Osteoblast (primary cell): Measurements from ENCODE around the gene GPR137C. TPM values are rescaled to one million over a fixed set of nuclear protein-coding genes. Genes with fewer than 3 reads are reported as not detected.
A peak's percentile ranks its signal among the peaks of the same experiment; 100 is the strongest.

Experiments
- DNase-seq: peaks from one replicate; pipeline ENCODE4 v3.0.0; 2011; ENCODE audit warnings: low spot score, mixed read lengths; ENCODE audit not compliant: insufficient read length; ENCODE audit errors: missing footprints
- H2AFZ ChIP-seq: 2 replicates; pipeline ENCODE4 v1.6.0; 2011; ENCODE audit warnings: mild to moderate bottlenecking, low read length
- H3K27ac ChIP-seq: 2 replicates; pipeline ENCODE4 v1.5.1; 2011; ENCODE audit warnings: mild to moderate bottlenecking, low read depth, low read length, moderate library complexity
- H3K27me3 ChIP-seq: 2 replicates; pipeline ENCODE4 v1.6.0; 2012; ENCODE audit warnings: mild to moderate bottlenecking, control low read depth, inconsistent platforms, low read length, moderate library complexity; ENCODE audit not compliant: insufficient read depth
- H3K36me3 ChIP-seq: 2 replicates; pipeline ENCODE4 v1.5.1; 2011; ENCODE audit warnings: mild to moderate bottlenecking, low read length, control low read depth, moderate library complexity; ENCODE audit not compliant: insufficient read depth
- H3K4me1 ChIP-seq: 2 replicates; pipeline ENCODE4 v1.5.1; 2011; ENCODE audit warnings: mild to moderate bottlenecking, low read length, control low read depth, moderate library complexity; ENCODE audit not compliant: insufficient read depth
- H3K4me2 ChIP-seq: 2 replicates; pipeline ENCODE4 v1.6.0; 2011; ENCODE audit warnings: mild to moderate bottlenecking, low read length; ENCODE audit not compliant: insufficient read depth
- H3K4me3 ChIP-seq: fragments of 200-600 bp; sonication (generic); 3 replicates; pipeline ENCODE4 v1.5.1; 2012; ENCODE audit warnings: mild to moderate bottlenecking, low read length, inconsistent platforms; ENCODE audit not compliant: insufficient read depth
- H3K79me2 ChIP-seq: 2 replicates; pipeline ENCODE4 v1.6.0; 2012; ENCODE audit warnings: mild to moderate bottlenecking, low read length, control low read depth, inconsistent platforms; ENCODE audit not compliant: insufficient read depth
- H3K9me3 ChIP-seq: 2 replicates; pipeline ENCODE4 v1.5.1; 2011; ENCODE audit warnings: low read depth, low read length, control low read depth
- H4K20me1 ChIP-seq: 2 replicates; pipeline ENCODE4 v1.6.0; 2012; ENCODE audit warnings: mild to moderate bottlenecking, low read length, control low read depth; ENCODE audit not compliant: insufficient read depth
- total RNA-seq: library from RNA; depleted of rRNA; stranded (reverse); fragments of >200 nt; gene quantifications from 2 replicates; pipeline ENCODE4 v1.2.3, GENCODE V29; 2012
- TF ChIP-seq, protein P1 (sequence below): IDR thresholded peaks from 2 replicates; pipeline ENCODE4 v1.5.1; 2011; ENCODE audit warnings: mild to moderate bottlenecking, low read depth, low read length, moderate library complexity; ENCODE audit errors: extremely low read depth

Gene GPR137C
- 0.36 and 0.59 TPM in 2 replicates for total RNA-seq

- Histone ChIP-seq H3K79me2 (no peaks in the 10 kb centered on the region), H3K27me3 (no peaks in the 10 kb centered on the region), H2AFZ (peak within 1 kb of the TSS; percentile 97), H3K4me1 (peaks cover 16% of the 10 kb centered on the region), H3K36me3 (no peaks in the 10 kb centered on the region), H3K27ac (peak within 1 kb of the TSS; percentile 84), H3K9me3 (no peaks in the 10 kb centered on the region), H4K20me1 (no peaks in the 10 kb centered on the region), H3K4me3 (peak within 1 kb of the TSS; percentile 87), H3K4me2 (peak within 1 kb of the TSS; percentile 94)
- TF ChIP-seq, protein P1, sequence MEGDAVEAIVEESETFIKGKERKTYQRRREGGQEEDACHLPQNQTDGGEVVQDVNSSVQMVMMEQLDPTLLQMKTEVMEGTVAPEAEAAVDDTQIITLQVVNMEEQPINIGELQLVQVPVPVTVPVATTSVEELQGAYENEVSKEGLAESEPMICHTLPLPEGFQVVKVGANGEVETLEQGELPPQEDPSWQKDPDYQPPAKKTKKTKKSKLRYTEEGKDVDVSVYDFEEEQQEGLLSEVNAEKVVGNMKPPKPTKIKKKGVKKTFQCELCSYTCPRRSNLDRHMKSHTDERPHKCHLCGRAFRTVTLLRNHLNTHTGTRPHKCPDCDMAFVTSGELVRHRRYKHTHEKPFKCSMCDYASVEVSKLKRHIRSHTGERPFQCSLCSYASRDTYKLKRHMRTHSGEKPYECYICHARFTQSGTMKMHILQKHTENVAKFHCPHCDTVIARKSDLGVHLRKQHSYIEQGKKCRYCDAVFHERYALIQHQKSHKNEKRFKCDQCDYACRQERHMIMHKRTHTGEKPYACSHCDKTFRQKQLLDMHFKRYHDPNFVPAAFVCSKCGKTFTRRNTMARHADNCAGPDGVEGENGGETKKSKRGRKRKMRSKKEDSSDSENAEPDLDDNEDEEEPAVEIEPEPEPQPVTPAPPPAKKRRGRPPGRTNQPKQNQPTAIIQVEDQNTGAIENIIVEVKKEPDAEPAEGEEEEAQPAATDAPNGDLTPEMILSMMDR = no peak
- peak; percentile 99 for DNase-seq
Observed at GRCh38 chr14:52552063-52552988, at the start of gene GPR137C, which contains the start of gene TXNDC16. GPR137C (plus strand) TSS chr14:52552836; CDS start chr14:52553148, 312 bp downstream. TXNDC16 (minus strand) TSS chr14:52552505; CDS start chr14:52543557, 8,948 bp downstream.

GRCh38 chr14:52513249-52513648 lies 39.4 kb upstream of the GPR137C start:
- H3K4me2 ChIP-seq = no peak overlapping the region
- H3K27ac ChIP-seq = no peak overlapping the region
- no peaks in the 10 kb centered on the region for H3K27me3 ChIP-seq
- no peaks in the 10 kb centered on the region for H4K20me1 ChIP-seq
- H3K36me3 ChIP-seq = no peaks in the 10 kb centered on the region
- no peak overlapping the region for H2AFZ ChIP-seq
- TF ChIP-seq, protein P1 = no peak
- no peak overlapping the region for H3K4me3 ChIP-seq
- no peaks in the 10 kb centered on the region for H3K9me3 ChIP-seq
- DNase-seq = no peak
- no peaks in the 10 kb centered on the region for H3K79me2 ChIP-seq
- no peaks in the 10 kb centered on the region for H3K4me1 ChIP-seq

DNA sequence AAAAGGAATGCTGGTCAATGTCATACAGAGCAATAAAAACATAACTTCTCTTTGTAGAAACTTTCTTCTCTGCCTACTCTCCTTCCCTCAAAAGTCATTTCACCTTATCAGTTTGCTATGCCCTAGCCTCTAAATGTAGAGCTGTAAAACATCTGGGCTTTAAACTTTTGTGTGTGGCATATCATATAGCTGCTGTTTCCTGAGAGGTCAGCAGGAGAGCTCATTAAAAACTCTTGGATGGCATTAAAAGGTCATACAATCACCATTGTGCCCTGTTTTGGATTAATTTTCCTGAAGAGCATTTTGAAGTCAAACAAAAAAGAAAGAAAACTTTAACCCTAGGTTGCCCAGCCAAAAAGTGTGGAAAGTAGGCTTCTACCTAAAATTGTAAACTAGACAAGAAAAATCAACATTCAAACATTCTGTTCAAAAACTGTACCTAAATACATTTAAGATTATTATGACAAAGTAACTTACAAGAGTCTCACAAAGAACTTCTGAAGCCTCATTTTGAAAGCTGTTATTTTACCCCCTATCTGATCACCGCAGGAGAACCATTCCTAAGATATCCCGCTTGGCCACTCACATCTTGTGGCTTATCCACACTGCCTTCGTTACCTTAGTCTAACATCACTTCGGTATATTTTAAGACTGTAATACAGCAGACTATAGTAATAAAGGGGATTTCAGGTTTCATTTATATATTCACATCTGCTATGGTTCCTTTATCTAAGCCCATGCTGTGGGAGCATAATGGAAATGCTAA lies 38.4 kb upstream of the GPR137C start:
- no peak for DNase-seq
- H3K27me3 ChIP-seq = no peaks in the 10 kb centered on the region
- no peak overlapping the region for H2AFZ ChIP-seq
- H3K4me3 ChIP-seq = no peak overlapping the region
- H3K36me3 ChIP-seq = no peaks in the 10 kb centered on the region
- no peak overlapping the region for H3K4me2 ChIP-seq
- no peaks in the 10 kb centered on the region for H3K9me3 ChIP-seq
- TF ChIP-seq, protein P1 = no peak
- no peaks in the 10 kb centered on the region for H4K20me1 ChIP-seq
- no peaks in the 10 kb centered on the region for H3K4me1 ChIP-seq
- H3K27ac ChIP-seq = no peak overlapping the region
- H3K79me2 ChIP-seq = no peaks in the 10 kb centered on the region
